Measurements from ENCODE around the gene AIPL1.

AIPL1 gene

DNA sequence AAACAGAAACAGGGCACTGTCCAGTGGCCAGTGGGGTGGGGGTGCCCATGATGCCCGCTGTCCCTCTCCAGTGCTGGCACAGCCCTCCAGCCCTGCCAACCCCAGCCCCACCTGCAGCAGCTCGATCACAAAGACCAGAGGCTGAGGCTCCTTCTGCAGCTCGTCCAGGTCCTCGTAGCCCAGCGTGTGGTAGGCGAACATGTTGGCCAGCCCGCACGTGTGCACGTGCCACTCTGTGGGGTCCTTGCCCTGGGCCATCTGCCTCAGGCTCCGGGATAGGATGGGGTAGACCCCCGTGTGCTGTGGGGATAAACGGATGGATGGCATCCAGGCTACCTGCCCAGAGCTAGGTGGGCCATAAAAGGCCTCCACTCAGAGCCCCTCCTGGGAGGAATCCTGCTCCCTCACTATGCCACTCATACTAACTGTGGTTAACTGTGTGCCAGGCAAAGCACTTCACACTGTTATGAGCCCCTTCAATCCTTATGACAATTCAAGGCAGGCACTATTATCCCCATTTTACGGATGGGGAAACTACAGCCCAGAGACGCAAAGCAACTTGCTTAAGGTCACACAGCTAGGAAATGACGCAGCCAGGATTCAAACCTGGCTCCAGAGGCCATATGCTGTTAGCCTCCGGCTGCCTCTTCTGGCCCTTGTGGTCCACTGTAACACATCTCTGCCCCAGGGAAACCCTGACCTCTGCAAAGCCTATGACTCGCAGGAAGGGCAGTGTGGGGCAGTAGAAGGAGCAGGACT, 6.5 kb downstream of the AIPL1 start:
- no peak overlapping the region for H4K5ac ChIP-seq (ENCODE audit: low read length)
- H3K56ac ChIP-seq (ENCODE audit: low read length): no peak overlapping the region
- H3K79me1 ChIP-seq (ENCODE audit: low read length): no peaks in the 10 kb centered on the region
- H3K4me2 ChIP-seq (ENCODE audit: low read length): no peak overlapping the region
- no peak overlapping the region for H3K18ac ChIP-seq (ENCODE audit: low read length)
- H2AK5ac ChIP-seq (ENCODE audit: low read length): no peak overlapping the region
- H3K36me3 ChIP-seq (ENCODE audit: control insufficient read depth, insufficient read depth, low read length): no peaks in the 10 kb centered on the region
- H3K4me3 ChIP-seq (ENCODE audit: low read length): no peak overlapping the region
- no peak for DNase-seq
- no peak overlapping the region for H2BK5ac ChIP-seq (ENCODE audit: low read length)
- H2BK15ac ChIP-seq (replicated peaks; ENCODE audit: low read depth): no peak overlapping the region
- no peak overlapping the region for H3K23ac ChIP-seq (ENCODE audit: low read length)
- no peak overlapping the region for H3K4ac ChIP-seq (ENCODE audit: low read depth, low read length)
- no peak overlapping the region for H4K8ac ChIP-seq (ENCODE audit: low read depth, low read length)
- no peak overlapping the region for H2BK120ac ChIP-seq (ENCODE audit: low read depth, low read length)
- no CpG with 5 or more reads among the region's 17 CpGs for WGBS (ENCODE audit: extremely low coverage, insufficient coverage, low lambda C conversion rate)
- no peak overlapping the region for H3K9ac ChIP-seq (ENCODE audit: low read length)
- no peaks in the 10 kb centered on the region for H3K27me3 ChIP-seq (ENCODE audit: insufficient read depth, low read length, poor library complexity)
- no peak overlapping the region for H3K27ac ChIP-seq (ENCODE audit: low read depth, low read length)
- no peaks in the 10 kb centered on the region for H3K4me1 ChIP-seq (ENCODE audit: control insufficient read depth, low read depth, low read length)
- no peaks in the 10 kb centered on the region for H3K79me2 ChIP-seq (ENCODE audit: control insufficient read depth, insufficient read depth, low read length)

DNA sequence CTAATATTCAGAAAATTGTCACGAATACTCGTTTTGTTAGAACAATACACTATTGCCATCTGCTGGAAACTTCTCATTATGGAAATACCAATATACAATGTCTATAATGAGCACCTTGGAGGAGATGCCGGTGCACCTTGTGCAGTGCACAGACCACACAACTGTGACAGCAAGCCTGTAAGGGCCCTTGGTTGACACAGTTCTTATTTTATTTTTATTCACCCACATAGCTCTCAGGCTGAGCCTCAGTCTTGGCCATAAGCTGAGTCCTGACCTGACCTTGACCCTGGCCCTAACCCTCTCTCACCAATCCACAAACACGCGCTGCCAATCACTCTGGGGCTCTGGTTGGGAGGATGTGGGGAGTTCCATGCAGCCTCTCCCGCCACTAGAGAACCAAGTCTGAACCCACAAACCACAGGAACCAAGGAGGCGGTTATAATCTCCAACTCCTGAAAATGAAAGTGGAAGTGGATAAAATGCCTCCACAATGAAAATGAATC, 7.6 kb downstream of the AIPL1 start:
- no peak overlapping the region for H3K4ac ChIP-seq (ENCODE audit: low read depth, low read length)
- H3K27ac ChIP-seq (ENCODE audit: low read depth, low read length): no peak overlapping the region
- H3K36me3 ChIP-seq (ENCODE audit: control insufficient read depth, insufficient read depth, low read length): no peaks in the 10 kb centered on the region
- H4K5ac ChIP-seq (ENCODE audit: low read length): no peak overlapping the region
- no peak for DNase-seq
- H3K4me3 ChIP-seq (ENCODE audit: low read length): no peak overlapping the region
- no peaks in the 10 kb centered on the region for H3K79me1 ChIP-seq (ENCODE audit: low read length)
- no peaks in the 10 kb centered on the region for H3K4me1 ChIP-seq (ENCODE audit: control insufficient read depth, low read depth, low read length)
- no CpG with 5 or more reads among the region's 7 CpGs for WGBS (ENCODE audit: extremely low coverage, insufficient coverage, low lambda C conversion rate)
- no peak overlapping the region for H3K18ac ChIP-seq (ENCODE audit: low read length)
- H3K23ac ChIP-seq (ENCODE audit: low read length): no peak overlapping the region
- no peak overlapping the region for H2AK5ac ChIP-seq (ENCODE audit: low read length)
- H3K9ac ChIP-seq (ENCODE audit: low read length): no peak overlapping the region
- H3K79me2 ChIP-seq (ENCODE audit: control insufficient read depth, insufficient read depth, low read length): no peaks in the 10 kb centered on the region
- no peak overlapping the region for H3K4me2 ChIP-seq (ENCODE audit: low read length)
- H3K27me3 ChIP-seq (ENCODE audit: insufficient read depth, low read length, poor library complexity): no peaks in the 10 kb centered on the region
- no peak overlapping the region for H2BK5ac ChIP-seq (ENCODE audit: low read length)
- H4K8ac ChIP-seq (ENCODE audit: low read depth, low read length): no peak overlapping the region
- no peak overlapping the region for H2BK120ac ChIP-seq (ENCODE audit: low read depth, low read length)
- no peak overlapping the region for H3K56ac ChIP-seq (ENCODE audit: low read length)
- no peak overlapping the region for H2BK15ac ChIP-seq (replicated peaks; ENCODE audit: low read depth)

DNA sequence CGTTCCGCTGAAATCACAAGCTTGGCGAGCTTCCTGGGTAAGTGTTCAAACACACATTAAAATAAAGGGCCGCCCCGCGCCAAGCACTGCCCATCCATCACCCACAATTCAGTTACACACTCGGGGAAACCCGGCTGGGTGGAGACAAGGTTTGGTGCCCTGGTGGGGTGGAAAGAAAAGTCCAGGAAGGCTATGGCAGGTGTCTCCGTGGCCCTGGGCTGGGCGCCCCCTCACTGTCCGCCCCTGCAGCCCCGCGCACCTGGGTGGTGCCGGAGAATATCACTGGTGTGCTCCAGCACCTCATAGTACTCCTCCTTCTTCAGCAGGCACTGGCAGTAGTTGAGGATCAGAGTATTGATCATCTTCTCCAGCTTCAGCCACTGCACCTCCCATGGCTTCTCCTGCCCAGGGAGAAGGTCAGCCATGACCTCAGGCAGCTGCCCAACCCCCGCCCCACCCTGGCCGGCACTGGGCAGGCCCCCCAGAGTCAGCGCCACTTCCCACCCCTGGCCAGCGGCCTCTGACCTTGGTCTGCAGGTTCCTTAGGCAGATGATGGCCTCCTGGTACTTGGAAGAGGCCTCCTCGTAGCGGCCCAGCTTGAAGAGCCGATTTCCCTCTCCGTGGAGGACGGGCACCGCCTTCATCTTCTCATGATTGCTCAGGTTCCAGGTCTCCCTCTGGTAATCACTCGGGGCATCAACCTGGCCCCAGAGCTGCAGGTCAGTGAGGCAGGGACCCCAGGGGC, 8.4 kb downstream of the AIPL1 start:
- Histone ChIP-seq H2BK15ac (replicated peaks; ENCODE audit: low read depth) (no peak overlapping the region), H3K23ac (ENCODE audit: low read length) (no peak overlapping the region), H3K4me2 (ENCODE audit: low read length) (no peak overlapping the region), H2BK120ac (ENCODE audit: low read depth, low read length) (no peak overlapping the region), H3K27me3 (ENCODE audit: insufficient read depth, low read length, poor library complexity) (no peaks in the 10 kb centered on the region), H3K79me2 (ENCODE audit: control insufficient read depth, insufficient read depth, low read length) (no peaks in the 10 kb centered on the region), H3K36me3 (ENCODE audit: control insufficient read depth, insufficient read depth, low read length) (no peaks in the 10 kb centered on the region), H3K79me1 (ENCODE audit: low read length) (no peaks in the 10 kb centered on the region), H2BK5ac (ENCODE audit: low read length) (no peak overlapping the region), H3K56ac (ENCODE audit: low read length) (no peak overlapping the region), H3K9ac (ENCODE audit: low read length) (no peak overlapping the region), H3K4ac (ENCODE audit: low read depth, low read length) (no peak overlapping the region), H4K8ac (ENCODE audit: low read depth, low read length) (no peak overlapping the region), H3K27ac (ENCODE audit: low read depth, low read length) (no peak overlapping the region), H3K18ac (ENCODE audit: low read length) (no peak overlapping the region), H3K4me3 (ENCODE audit: low read length) (no peak overlapping the region), H4K5ac (ENCODE audit: low read length) (no peak overlapping the region), H3K4me1 (ENCODE audit: control insufficient read depth, low read depth, low read length) (no peaks in the 10 kb centered on the region), H2AK5ac (ENCODE audit: low read length) (no peak overlapping the region)
- DNase-seq: no peak
- WGBS (ENCODE audit: extremely low coverage, insufficient coverage, low lambda C conversion rate): no CpG with 5 or more reads among the region's 25 CpGs

- Histone ChIP-seq H4K8ac (ENCODE audit: low read depth, low read length) (no peak overlapping the region), H3K9ac (ENCODE audit: low read length) (no peak overlapping the region), H3K4me3 (ENCODE audit: low read length) (no peak overlapping the region), H3K36me3 (ENCODE audit: control insufficient read depth, insufficient read depth, low read length) (no peaks in the 10 kb centered on the region), H3K56ac (ENCODE audit: low read length) (no peak overlapping the region), H2BK120ac (ENCODE audit: low read depth, low read length) (no peak overlapping the region), H2BK15ac (replicated peaks; ENCODE audit: low read depth) (no peak overlapping the region), H2AK5ac (ENCODE audit: low read length) (no peak overlapping the region), H3K18ac (ENCODE audit: low read length) (no peak overlapping the region), H3K27me3 (ENCODE audit: insufficient read depth, low read length, poor library complexity) (no peaks in the 10 kb centered on the region), H3K4ac (ENCODE audit: low read depth, low read length) (no peak overlapping the region), H2BK5ac (ENCODE audit: low read length) (no peak overlapping the region), H3K79me1 (ENCODE audit: low read length) (no peaks in the 10 kb centered on the region), H3K4me2 (ENCODE audit: low read length) (no peak overlapping the region), H3K27ac (ENCODE audit: low read depth, low read length) (no peak overlapping the region), H3K79me2 (ENCODE audit: control insufficient read depth, insufficient read depth, low read length) (no peaks in the 10 kb centered on the region), H3K23ac (ENCODE audit: low read length) (no peak overlapping the region), H4K5ac (ENCODE audit: low read length) (no peak overlapping the region), H3K4me1 (ENCODE audit: control insufficient read depth, low read depth, low read length) (no peaks in the 10 kb centered on the region)
- no peak for DNase-seq
- WGBS (ENCODE audit: extremely low coverage, insufficient coverage, low lambda C conversion rate): no CpG with 5 or more reads among the region's 18 CpGs
Measured at GRCh38 chr17:6425407-6425806, 9.5 kb downstream of the AIPL1 start.

GRCh38 chr17:6423931-6424330, 11.0 kb downstream of the AIPL1 start:
- H3K9ac ChIP-seq (ENCODE audit: low read length): no peak overlapping the region
- no peak overlapping the region for H3K4me2 ChIP-seq (ENCODE audit: low read length)
- H2BK5ac ChIP-seq (ENCODE audit: low read length): no peak overlapping the region
- H3K36me3 ChIP-seq (ENCODE audit: control insufficient read depth, insufficient read depth, low read length): no peaks in the 10 kb centered on the region
- no peaks in the 10 kb centered on the region for H3K79me1 ChIP-seq (ENCODE audit: low read length)
- no peak overlapping the region for H2BK15ac ChIP-seq (replicated peaks; ENCODE audit: low read depth)
- no peak overlapping the region for H3K18ac ChIP-seq (ENCODE audit: low read length)
- H3K4me3 ChIP-seq (ENCODE audit: low read length): no peak overlapping the region
- no peaks in the 10 kb centered on the region for H3K27me3 ChIP-seq (ENCODE audit: insufficient read depth, low read length, poor library complexity)
- H3K23ac ChIP-seq (ENCODE audit: low read length): no peak overlapping the region
- no peak for DNase-seq
- no peaks in the 10 kb centered on the region for H3K79me2 ChIP-seq (ENCODE audit: control insufficient read depth, insufficient read depth, low read length)
- no peak overlapping the region for H4K5ac ChIP-seq (ENCODE audit: low read length)
- no peak overlapping the region for H2AK5ac ChIP-seq (ENCODE audit: low read length)
- H2BK120ac ChIP-seq (ENCODE audit: low read depth, low read length): no peak overlapping the region
- H3K56ac ChIP-seq (ENCODE audit: low read length): no peak overlapping the region
- no peak overlapping the region for H4K8ac ChIP-seq (ENCODE audit: low read depth, low read length)
- H3K4me1 ChIP-seq (ENCODE audit: control insufficient read depth, low read depth, low read length): no peaks in the 10 kb centered on the region
- no peak overlapping the region for H3K4ac ChIP-seq (ENCODE audit: low read depth, low read length)
- no peak overlapping the region for H3K27ac ChIP-seq (ENCODE audit: low read depth, low read length)
- WGBS (ENCODE audit: extremely low coverage, insufficient coverage, low lambda C conversion rate): no CpG with 5 or more reads among the region's 14 CpGs
